Activated naive CD4-positive, alpha-beta T cell treated with anti-CD3 and anti-CD28 coated beads, Interleukin-2, amount 10 ng/mL, durations not matched to agents 7 days and 5 days (primary cell): ENCODE measurements around the gene GPR180.
"Not testable (repeated sequence)": the region's sequence is repeated elsewhere in the genome, so short reads cannot be mapped to it uniquely, and the experiment has no call there.

Source experiments
- CTCF ChIA-PET: fragments of 350-600 bp; sonication (Branson Sonifier 250); formaldehyde crosslinking; loops from one replicate; lab custom pipeline; 2021; ENCODE audit warnings: antibody characterized with exemption; lab: Charles Lee
- DNase-seq: peaks from one replicate; pipeline ENCODE4 v3.0.0-alpha.2; 2020
- H3K27ac Mint-ChIP-seq: one replicate; pipeline ENCODE4 v1.8.0; 2021; ENCODE audit warnings: mild to moderate bottlenecking, moderate library complexity, mixed read lengths
- H3K27me3 Mint-ChIP-seq: one replicate; pipeline ENCODE4 v1.8.0; 2021; ENCODE audit warnings: mild to moderate bottlenecking, mixed read lengths
- H3K36me3 Mint-ChIP-seq: one replicate; pipeline ENCODE4 v1.8.0; 2021; ENCODE audit warnings: mixed read lengths
- H3K4me1 Mint-ChIP-seq: one replicate; pipeline ENCODE4 v1.8.0; 2021; ENCODE audit warnings: mixed read lengths
- H3K4me3 Mint-ChIP-seq: one replicate; pipeline ENCODE4 v1.8.0; 2021; ENCODE audit warnings: mild to moderate bottlenecking, moderate library complexity, mixed read lengths
- H3K9me3 Mint-ChIP-seq: one replicate; pipeline ENCODE4 v1.8.0; 2021; ENCODE audit warnings: mixed read lengths

The GPR180 gene

GRCh38 chr13:94608586-94608985, 6.9 kb downstream of the GPR180 start:
- peaks cover 46% of the 10 kb centered on the region for H3K36me3 Mint-ChIP-seq
- no peaks in the 10 kb centered on the region for H3K27me3 Mint-ChIP-seq
- H3K4me3 Mint-ChIP-seq: no peak overlapping the region
- H3K27ac Mint-ChIP-seq: no peak overlapping the region
- no peak for DNase-seq
- H3K4me1 Mint-ChIP-seq: peaks cover 8% of the 10 kb centered on the region
- H3K9me3 Mint-ChIP-seq: no peaks in the 10 kb centered on the region
- CTCF ChIA-PET: interaction anchor here (1.3 kb wide), 1 partner anchor 12 kb away, joined by 3 read pairs; no protein-coding TSS in a partner anchor

DNA sequence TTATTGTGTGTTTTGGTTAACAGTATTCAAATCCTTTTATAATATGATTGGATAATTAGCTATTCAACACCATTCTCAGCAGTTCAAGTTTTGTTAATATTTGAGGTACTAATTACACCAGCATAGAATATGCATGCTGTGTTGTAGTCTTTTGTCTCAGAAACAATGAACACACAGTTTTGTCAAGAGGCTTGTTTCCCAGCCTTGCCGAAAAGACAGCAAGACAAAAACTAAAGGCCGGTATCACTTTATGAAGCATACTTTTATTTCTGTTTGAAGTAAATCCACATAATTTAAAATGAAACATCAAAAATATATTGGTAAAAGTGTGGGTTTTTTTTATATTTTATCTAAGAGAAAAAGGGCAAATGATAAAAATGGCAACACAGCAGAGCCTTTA, 7.5 kb downstream of the GPR180 start:
- no peak overlapping the region for H3K27ac Mint-ChIP-seq
- CTCF ChIA-PET: interaction anchor here (1.3 kb wide), 1 partner anchor 11 kb away, joined by 3 read pairs; no protein-coding TSS in a partner anchor
- peaks cover 46% of the 10 kb centered on the region for H3K36me3 Mint-ChIP-seq
- H3K4me3 Mint-ChIP-seq: no peak overlapping the region
- no peaks in the 10 kb centered on the region for H3K9me3 Mint-ChIP-seq
- H3K4me1 Mint-ChIP-seq: peaks cover 8% of the 10 kb centered on the region
- H3K27me3 Mint-ChIP-seq: no peaks in the 10 kb centered on the region
- DNase-seq: no peak

GRCh38 chr13:94610475-94610874, 8.8 kb downstream of the GPR180 start:
- Mint-ChIP-seq H3K27ac (no peak overlapping the region), H3K4me1 (peaks cover 9% of the 10 kb centered on the region), H3K4me3 (no peak overlapping the region), H3K27me3 (no peaks in the 10 kb centered on the region), H3K36me3 (peaks cover 45% of the 10 kb centered on the region), H3K9me3 (no peaks in the 10 kb centered on the region)
- no peak for DNase-seq
- CTCF ChIA-PET: no interaction called here

- peaks cover 17% of the 10 kb centered on the region for H3K4me1 Mint-ChIP-seq
- no peaks in the 10 kb centered on the region for H3K27me3 Mint-ChIP-seq
- no peaks in the 10 kb centered on the region for H3K9me3 Mint-ChIP-seq
- peaks cover 33% of the 10 kb centered on the region for H3K36me3 Mint-ChIP-seq
- H3K4me3 Mint-ChIP-seq: no peak overlapping the region
- CTCF ChIA-PET: interaction anchor here (1.4 kb wide), 1 partner anchor 177 kb away, joined by 3 read pairs; no protein-coding TSS in a partner anchor
- H3K27ac Mint-ChIP-seq: no peak overlapping the region
- no peak for DNase-seq
These were observed 10.4 kb downstream of the GPR180 start for GRCh38 chr13:94612050-94612449.

DNA sequence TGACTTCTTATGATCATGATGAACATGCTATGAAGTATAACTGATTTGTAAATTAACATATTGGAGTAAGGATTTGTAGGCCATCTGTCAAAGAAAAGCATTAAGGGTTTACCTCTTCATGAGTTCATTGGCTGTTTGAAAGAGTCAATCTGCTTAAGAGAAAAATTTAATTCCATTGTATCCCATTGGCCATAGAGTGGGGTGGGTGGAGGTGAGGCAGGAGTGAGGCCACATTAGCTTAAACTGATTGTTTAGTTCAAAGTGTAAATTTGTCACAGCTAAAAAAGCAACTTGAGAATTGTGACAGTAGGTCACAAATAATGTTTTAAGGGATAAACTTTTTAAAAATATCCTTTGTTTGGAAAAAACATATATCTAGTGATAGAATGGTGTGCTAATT, 11.4 kb downstream of the GPR180 start:
- no peak overlapping the region for H3K27ac Mint-ChIP-seq
- CTCF ChIA-PET: interaction anchor here (0.5 to 1.4 kb wide), 3 partner anchors 102 to 179 kb away, joined by 3 to 4 read pairs (median 3); no protein-coding TSS in a partner anchor

GRCh38 chr13:94617389-94618000, 15.8 kb downstream of the GPR180 start:
- no peak overlapping the region for H3K4me3 Mint-ChIP-seq
- peaks cover 14% of the 10 kb centered on the region for H3K4me1 Mint-ChIP-seq
- CTCF ChIA-PET: interaction anchor here (0.5 to 9.4 kb wide), 21 partner anchors 11 to 787 kb away, joined by 3 to 203 read pairs (median 4); partner anchors contain the start of genes GPR180 and TGDS
- no peak overlapping the region for H3K27ac Mint-ChIP-seq
- no peaks in the 10 kb centered on the region for H3K27me3 Mint-ChIP-seq
- peak; percentile 47 for DNase-seq
- peaks cover 25% of the 10 kb centered on the region for H3K36me3 Mint-ChIP-seq
- H3K9me3 Mint-ChIP-seq: no peaks in the 10 kb centered on the region

More for the DNA sequence above, 11.4 kb downstream of the GPR180 start:
- Mint-ChIP-seq H3K4me3 (no peak overlapping the region), H3K27me3 (no peaks in the 10 kb centered on the region), H3K9me3 (no peaks in the 10 kb centered on the region), H3K36me3 (peaks cover 32% of the 10 kb centered on the region), H3K4me1 (peaks cover 14% of the 10 kb centered on the region)
- no peak for DNase-seq

- peaks cover 9% of the 10 kb centered on the region for H3K4me1 Mint-ChIP-seq
- H3K27ac Mint-ChIP-seq: no peak overlapping the region
- H3K4me3 Mint-ChIP-seq: no peak overlapping the region
- DNase-seq: peak; percentile 54
- no peaks in the 10 kb centered on the region for H3K27me3 Mint-ChIP-seq
- CTCF ChIA-PET: interaction anchor here (0.7 to 9.4 kb wide), 17 partner anchors 9 to 760 kb away, joined by 3 to 203 read pairs (median 4); partner anchors contain the start of gene TGDS
- peaks cover 32% of the 10 kb centered on the region for H3K36me3 Mint-ChIP-seq
- H3K9me3 Mint-ChIP-seq: no peaks in the 10 kb centered on the region
These were observed 18.7 kb downstream of the GPR180 start for GRCh38 chr13:94620286-94620896.

- H3K9me3 Mint-ChIP-seq: no peaks in the 10 kb centered on the region
- no peaks in the 10 kb centered on the region for H3K27me3 Mint-ChIP-seq
- no peak overlapping the region for H3K27ac Mint-ChIP-seq
- no peak for DNase-seq
- peaks cover 38% of the 10 kb centered on the region for H3K36me3 Mint-ChIP-seq
- no peaks in the 10 kb centered on the region for H3K4me1 Mint-ChIP-seq
- no peak overlapping the region for H3K4me3 Mint-ChIP-seq
- CTCF ChIA-PET: interaction anchor here (9.4 kb wide), 1 partner anchor 187 kb away, joined by 203 read pairs; no protein-coding TSS in a partner anchor
These were observed 20.7 kb downstream of the GPR180 start for GRCh38 chr13:94622344-94622743.

- CTCF ChIA-PET: interaction anchor here (9.4 kb wide), 1 partner anchor 188 kb away, joined by 203 read pairs; no protein-coding TSS in a partner anchor
- no peak for DNase-seq
These were observed 21.7 kb downstream of the GPR180 start for GRCh38 chr13:94623316-94623715.

DNA sequence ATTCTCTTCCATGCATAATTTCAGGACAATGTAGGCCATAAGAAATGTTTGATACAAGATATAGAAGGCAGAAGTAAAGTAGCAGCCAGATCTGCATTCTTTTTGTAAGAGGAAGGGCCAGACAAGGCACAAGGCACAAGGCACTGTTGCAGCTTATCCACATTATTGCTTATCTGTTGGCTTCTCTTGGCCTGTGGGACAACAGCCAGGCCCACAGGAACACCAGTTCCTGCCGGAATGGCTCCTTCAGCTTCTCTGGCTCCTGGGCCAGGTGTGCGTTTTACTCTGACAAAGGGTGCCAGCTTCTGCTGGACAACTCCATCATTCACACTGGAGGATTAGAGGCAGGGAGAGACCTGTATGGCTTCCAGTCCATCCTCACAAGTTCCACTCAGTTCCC, 29.2 kb downstream of the GPR180 start:
- no peaks in the 10 kb centered on the region for H3K4me1 Mint-ChIP-seq
- CTCF ChIA-PET: interaction anchor here (1.0 kb wide), 1 partner anchor 750 kb away, joined by 3 read pairs; no protein-coding TSS in a partner anchor
- no peak overlapping the region for H3K27ac Mint-ChIP-seq
- no peaks in the 10 kb centered on the region for H3K27me3 Mint-ChIP-seq
- no peak for DNase-seq
- H3K4me3 Mint-ChIP-seq: no peak overlapping the region
- no peaks in the 10 kb centered on the region for H3K9me3 Mint-ChIP-seq
- peaks cover 26% of the 10 kb centered on the region for H3K36me3 Mint-ChIP-seq

More at GRCh38 chr13:94623316-94623715, 21.7 kb downstream of the GPR180 start:
- Mint-ChIP-seq H3K4me1 (no peaks in the 10 kb centered on the region), H3K27me3 (no peaks in the 10 kb centered on the region), H3K9me3 (no peaks in the 10 kb centered on the region), H3K4me3 (no peak overlapping the region), H3K27ac (peak overlapping the region; percentile 42), H3K36me3 (peaks cover 37% of the 10 kb centered on the region)

- DNase-seq: no peak
- CTCF ChIA-PET: no interaction called here
- Mint-ChIP-seq H3K27me3 (no peaks in the 10 kb centered on the region), H3K4me1 (no peaks in the 10 kb centered on the region), H3K27ac (no peak overlapping the region), H3K9me3 (peaks cover 2% of the 10 kb centered on the region), H3K36me3 (peaks cover 20% of the 10 kb centered on the region), H3K4me3 (no peak overlapping the region)
These were observed 30.7 kb downstream of the GPR180 start for GRCh38 chr13:94632226-94632980.

GRCh38 chr13:94636096-94636495, 34.4 kb downstream of the GPR180 start:
- DNase-seq, H3K9me3 Mint-ChIP-seq, CTCF ChIA-PET, H3K27me3 Mint-ChIP-seq, H3K36me3 Mint-ChIP-seq, H3K4me3 Mint-ChIP-seq, H3K27ac Mint-ChIP-seq, H3K4me1 Mint-ChIP-seq: not testable (repeated sequence)

- Mint-ChIP-seq H3K36me3 (peaks cover 2% of the 10 kb centered on the region), H3K4me3 (no peak overlapping the region), H3K27me3 (no peaks in the 10 kb centered on the region), H3K9me3 (peaks cover 2% of the 10 kb centered on the region), H3K27ac (no peak overlapping the region), H3K4me1 (no peaks in the 10 kb centered on the region)
- CTCF ChIA-PET: no interaction called here
- DNase-seq: no peak
These were observed 35.4 kb downstream of the GPR180 start for GRCh38 chr13:94636942-94637578.

- DNase-seq, H3K9me3 Mint-ChIP-seq, CTCF ChIA-PET, H3K27me3 Mint-ChIP-seq, H3K4me3 Mint-ChIP-seq, H3K4me1 Mint-ChIP-seq, H3K36me3 Mint-ChIP-seq, H3K27ac Mint-ChIP-seq: not testable (repeated sequence)
These were observed 36.0 kb downstream of the GPR180 start for GRCh38 chr13:94637677-94638076.
